ENCODE data around the gene LCT.

DNA sequence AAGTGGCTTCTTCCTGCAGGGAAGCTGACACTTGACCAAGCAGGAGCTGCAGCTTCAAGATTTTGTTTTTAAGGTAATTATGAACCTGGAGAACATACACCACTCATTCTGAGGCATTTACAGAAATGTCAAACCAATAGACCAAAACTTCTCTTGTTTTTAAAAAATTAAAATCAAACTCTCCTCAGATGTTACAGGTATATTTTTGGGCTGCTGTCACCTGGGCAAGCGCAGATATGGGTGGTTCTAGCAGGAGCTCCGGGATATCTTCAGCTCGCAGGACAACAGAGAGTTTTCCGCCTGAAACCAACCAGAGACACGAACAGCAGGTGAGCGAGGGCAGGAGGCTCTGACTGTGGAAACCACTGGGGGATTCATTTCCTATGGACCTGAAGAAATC lies 4.1 kb downstream of the LCT start:
- TF ChIP-seq, protein P1, sequence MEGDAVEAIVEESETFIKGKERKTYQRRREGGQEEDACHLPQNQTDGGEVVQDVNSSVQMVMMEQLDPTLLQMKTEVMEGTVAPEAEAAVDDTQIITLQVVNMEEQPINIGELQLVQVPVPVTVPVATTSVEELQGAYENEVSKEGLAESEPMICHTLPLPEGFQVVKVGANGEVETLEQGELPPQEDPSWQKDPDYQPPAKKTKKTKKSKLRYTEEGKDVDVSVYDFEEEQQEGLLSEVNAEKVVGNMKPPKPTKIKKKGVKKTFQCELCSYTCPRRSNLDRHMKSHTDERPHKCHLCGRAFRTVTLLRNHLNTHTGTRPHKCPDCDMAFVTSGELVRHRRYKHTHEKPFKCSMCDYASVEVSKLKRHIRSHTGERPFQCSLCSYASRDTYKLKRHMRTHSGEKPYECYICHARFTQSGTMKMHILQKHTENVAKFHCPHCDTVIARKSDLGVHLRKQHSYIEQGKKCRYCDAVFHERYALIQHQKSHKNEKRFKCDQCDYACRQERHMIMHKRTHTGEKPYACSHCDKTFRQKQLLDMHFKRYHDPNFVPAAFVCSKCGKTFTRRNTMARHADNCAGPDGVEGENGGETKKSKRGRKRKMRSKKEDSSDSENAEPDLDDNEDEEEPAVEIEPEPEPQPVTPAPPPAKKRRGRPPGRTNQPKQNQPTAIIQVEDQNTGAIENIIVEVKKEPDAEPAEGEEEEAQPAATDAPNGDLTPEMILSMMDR (IDR thresholded peaks at IDR 0.05; ENCODE audit: insufficient read depth, low read length): no peak
- no peak for TF ChIP-seq POLR2AphosphoS5 (IDR thresholded peaks at IDR 0.05; ENCODE audit: low read depth)
- TF ChIP-seq, protein P2, sequence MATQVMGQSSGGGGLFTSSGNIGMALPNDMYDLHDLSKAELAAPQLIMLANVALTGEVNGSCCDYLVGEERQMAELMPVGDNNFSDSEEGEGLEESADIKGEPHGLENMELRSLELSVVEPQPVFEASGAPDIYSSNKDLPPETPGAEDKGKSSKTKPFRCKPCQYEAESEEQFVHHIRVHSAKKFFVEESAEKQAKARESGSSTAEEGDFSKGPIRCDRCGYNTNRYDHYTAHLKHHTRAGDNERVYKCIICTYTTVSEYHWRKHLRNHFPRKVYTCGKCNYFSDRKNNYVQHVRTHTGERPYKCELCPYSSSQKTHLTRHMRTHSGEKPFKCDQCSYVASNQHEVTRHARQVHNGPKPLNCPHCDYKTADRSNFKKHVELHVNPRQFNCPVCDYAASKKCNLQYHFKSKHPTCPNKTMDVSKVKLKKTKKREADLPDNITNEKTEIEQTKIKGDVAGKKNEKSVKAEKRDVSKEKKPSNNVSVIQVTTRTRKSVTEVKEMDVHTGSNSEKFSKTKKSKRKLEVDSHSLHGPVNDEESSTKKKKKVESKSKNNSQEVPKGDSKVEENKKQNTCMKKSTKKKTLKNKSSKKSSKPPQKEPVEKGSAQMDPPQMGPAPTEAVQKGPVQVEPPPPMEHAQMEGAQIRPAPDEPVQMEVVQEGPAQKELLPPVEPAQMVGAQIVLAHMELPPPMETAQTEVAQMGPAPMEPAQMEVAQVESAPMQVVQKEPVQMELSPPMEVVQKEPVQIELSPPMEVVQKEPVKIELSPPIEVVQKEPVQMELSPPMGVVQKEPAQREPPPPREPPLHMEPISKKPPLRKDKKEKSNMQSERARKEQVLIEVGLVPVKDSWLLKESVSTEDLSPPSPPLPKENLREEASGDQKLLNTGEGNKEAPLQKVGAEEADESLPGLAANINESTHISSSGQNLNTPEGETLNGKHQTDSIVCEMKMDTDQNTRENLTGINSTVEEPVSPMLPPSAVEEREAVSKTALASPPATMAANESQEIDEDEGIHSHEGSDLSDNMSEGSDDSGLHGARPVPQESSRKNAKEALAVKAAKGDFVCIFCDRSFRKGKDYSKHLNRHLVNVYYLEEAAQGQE (IDR thresholded peaks at IDR 0.05; ENCODE audit: insufficient replicate concordance, low read depth): no peak
